ENCODE data around the gene C4B. TPM values are rescaled to one million over a fixed set of nuclear protein-coding genes. Genes with fewer than 3 reads are reported as not detected.
"Not testable (repeated sequence)": the region's sequence is repeated elsewhere in the genome, so short reads cannot be mapped to it uniquely, and the experiment has no call there.

Gene C4B
- total RNA-seq, 1 donor from 2014 or later = 1.2 TPM

GRCh38 chr6:32041050-32041321 lies 26.4 kb downstream of the C4B start:
- not testable (repeated sequence) for H3K4me3 ChIP-seq (ENCODE audit: low read depth, low read length); DNase-seq (ENCODE audit: low read depth)

- DNase-seq (ENCODE audit: low read depth); H3K4me3 ChIP-seq (ENCODE audit: low read depth, low read length): not testable (repeated sequence)
These were observed 26.8 kb downstream of the C4B start for GRCh38 chr6:32041385-32041784.

- DNase-seq (ENCODE audit: low read depth); H3K4me3 ChIP-seq (ENCODE audit: low read depth, low read length): not testable (repeated sequence)
These were observed 27.7 kb downstream of the C4B start for GRCh38 chr6:32042276-32042675.

- DNase-seq (ENCODE audit: low read depth); H3K4me3 ChIP-seq (ENCODE audit: low read depth, low read length): not testable (repeated sequence)
These were observed 29.2 kb downstream of the C4B start for GRCh38 chr6:32043589-32044380.

GRCh38 chr6:32044916-32045315 lies 30.3 kb downstream of the C4B start:
- H3K4me3 ChIP-seq (ENCODE audit: low read depth, low read length); DNase-seq (ENCODE audit: low read depth): not testable (repeated sequence)

- no peak overlapping the region for H3K4me3 ChIP-seq (ENCODE audit: low read depth, low read length)
- no peak for DNase-seq (ENCODE audit: low read depth)
- TF ChIP-seq CTCF (conservative IDR thresholded peaks at IDR 0.05; ENCODE audit: low read depth, low read length) = no peak
These were observed 31.3 kb downstream of the C4B start for GRCh38 chr6:32045811-32046449.

- no peak overlapping the region for H3K4me3 ChIP-seq (ENCODE audit: low read depth, low read length)
- no peak for TF ChIP-seq CTCF (conservative IDR thresholded peaks at IDR 0.05; ENCODE audit: low read depth, low read length)
- DNase-seq (ENCODE audit: low read depth) = no peak
These were observed 32.0 kb downstream of the C4B start for GRCh38 chr6:32046450-32047083.

- TF ChIP-seq CTCF (conservative IDR thresholded peaks at IDR 0.05; ENCODE audit: low read depth, low read length) = no peak
- DNase-seq (ENCODE audit: low read depth) = no peak
These were observed 32.5 kb downstream of the C4B start for GRCh38 chr6:32047084-32047478.

GRCh38 chr6:32047539-32047854 lies 32.9 kb downstream of the C4B start:
- no peak for TF ChIP-seq CTCF (conservative IDR thresholded peaks at IDR 0.05; ENCODE audit: low read depth, low read length)
- H3K4me3 ChIP-seq (ENCODE audit: low read depth, low read length) = no peak overlapping the region
- no peak for DNase-seq (ENCODE audit: low read depth)

More at GRCh38 chr6:32047084-32047478, 32.5 kb downstream of the C4B start:
- H3K4me3 ChIP-seq (ENCODE audit: low read depth, low read length) = no peak overlapping the region
